H9 (cell line): ENCODE results near the gene TCF7L1. TPM values are rescaled to one million over a fixed set of nuclear protein-coding genes. Genes with fewer than 3 reads are reported as not detected.

Experiments
- DNase-seq: peaks from one replicate; pipeline ENCODE4 v3.0.0-alpha.2; 2017
- H2AFZ ChIP-seq: one replicate; pipeline ENCODE4 v1.6.1; 2013; ENCODE audit warnings: mild to moderate bottlenecking, low read length, control low read depth, moderate library complexity
- H2AK5ac ChIP-seq: 2 replicates; pipeline ENCODE4 v1.6.1; 2013; ENCODE audit warnings: low read length, control low read depth, mixed read lengths; ENCODE audit not compliant: insufficient read length
- H2BK120ac ChIP-seq: one replicate; pipeline ENCODE4 v1.6.1; 2013; ENCODE audit warnings: low read depth, mild to moderate bottlenecking, low read length, control low read depth, inconsistent platforms; ENCODE audit not compliant: poor library complexity, severe bottlenecking
- H2BK12ac ChIP-seq: 2 replicates; pipeline ENCODE4 v1.6.1; 2013; ENCODE audit warnings: low read length, control low read depth, mixed read lengths, low read depth; ENCODE audit not compliant: insufficient read length
- H2BK15ac ChIP-seq: 2 replicates; pipeline ENCODE4 v1.6.1; 2013; ENCODE audit warnings: low read depth, low read length, control low read depth
- H2BK20ac ChIP-seq: one replicate; pipeline ENCODE4 v1.6.1; 2013; ENCODE audit warnings: low read depth, mild to moderate bottlenecking, low read length, control low read depth, inconsistent platforms; ENCODE audit not compliant: poor library complexity, severe bottlenecking
- H2BK5ac ChIP-seq: 2 replicates; pipeline ENCODE4 v1.6.1; 2013; ENCODE audit warnings: low read length, control low read depth, mixed read lengths; ENCODE audit not compliant: insufficient read length
- H3K14ac ChIP-seq: 2 replicates; pipeline ENCODE4 v1.6.1; 2013; ENCODE audit warnings: low read length, control low read depth; ENCODE audit not compliant: insufficient read depth
- H3K18ac ChIP-seq: 2 replicates; pipeline ENCODE4 v1.6.1; 2013; ENCODE audit warnings: low read depth, mild to moderate bottlenecking, mixed read lengths, low read length, control low read depth; ENCODE audit not compliant: insufficient read length
- H3K23ac ChIP-seq: 2 replicates; pipeline ENCODE4 v1.6.1; 2013; ENCODE audit warnings: low read length, control low read depth, mixed read lengths, low read depth; ENCODE audit not compliant: insufficient read length
- H3K23me2 ChIP-seq: 2 replicates; pipeline ENCODE4 v1.6.1; 2013; ENCODE audit warnings: low read depth, mild to moderate bottlenecking, mixed read lengths, low read length, control low read depth; ENCODE audit not compliant: insufficient read length, poor library complexity, severe bottlenecking
- H3K27ac ChIP-seq: 2 replicates; pipeline ENCODE4 v1.5.1; 2013; ENCODE audit warnings: low read length, control low read depth, mixed read lengths, low read depth; ENCODE audit not compliant: insufficient read length
- H3K27me3 ChIP-seq: 2 replicates; pipeline ENCODE4 v1.6.1; 2013; ENCODE audit warnings: low read length, control low read depth, inconsistent platforms; ENCODE audit not compliant: insufficient read depth
- H3K4ac ChIP-seq: 2 replicates; pipeline ENCODE4 v1.6.1; 2013; ENCODE audit warnings: low read depth, mild to moderate bottlenecking, control low read depth, inconsistent platforms, low read length, moderate library complexity
- H3K4me1 ChIP-seq: 2 replicates; pipeline ENCODE4 v1.6.1; 2013; ENCODE audit warnings: low read length, control low read depth, inconsistent platforms; ENCODE audit not compliant: insufficient read depth
- H3K4me2 ChIP-seq: 2 replicates; pipeline ENCODE4 v1.6.1; 2013; ENCODE audit warnings: low read length, control low read depth, mixed read lengths; ENCODE audit not compliant: insufficient read length, insufficient read depth
- H3K56ac ChIP-seq: 2 replicates; pipeline ENCODE4 v1.6.1; 2013; ENCODE audit warnings: low read depth, mild to moderate bottlenecking, mixed read lengths, low read length, control low read depth; ENCODE audit not compliant: insufficient read length
- H3K79me1 ChIP-seq: 2 replicates; pipeline ENCODE4 v1.6.1; 2013; ENCODE audit warnings: low read depth, mild to moderate bottlenecking, moderate library complexity, low read length, control low read depth, inconsistent platforms; ENCODE audit not compliant: insufficient read depth, poor library complexity, severe bottlenecking
- H3K79me2 ChIP-seq: 2 replicates; pipeline ENCODE4 v1.6.1; 2013; ENCODE audit warnings: low read length, control low read depth, inconsistent platforms; ENCODE audit not compliant: insufficient read depth
- H3K9ac ChIP-seq: 2 replicates; pipeline ENCODE4 v1.6.1; 2013; ENCODE audit warnings: low read length, control low read depth, mixed read lengths; ENCODE audit not compliant: insufficient read length; ENCODE audit errors: extremely low read depth
- H3K9me3 ChIP-seq: one replicate; pipeline ENCODE4 v1.6.1; 2013; ENCODE audit warnings: low read depth, low read length, inconsistent platforms; ENCODE audit not compliant: control insufficient read depth
- H3T11ph ChIP-seq: one replicate; pipeline ENCODE4 v1.6.1; 2013; ENCODE audit warnings: mild to moderate bottlenecking, low read length, control low read depth, inconsistent platforms
- H4K20me1 ChIP-seq: one replicate; pipeline ENCODE4 v1.6.1; 2013; ENCODE audit not compliant: control insufficient read depth, insufficient read length, insufficient read depth
- H4K5ac ChIP-seq: 2 replicates; pipeline ENCODE4 v1.6.1; 2013; ENCODE audit warnings: low read depth, mild to moderate bottlenecking, mixed read lengths, low read length, control low read depth; ENCODE audit not compliant: insufficient read length
- H4K8ac ChIP-seq: replicated peaks from 2 replicates; pipeline ENCODE4 v1.6.1; 2013; ENCODE audit warnings: low read length, control low read depth, mixed read lengths, low read depth; ENCODE audit not compliant: insufficient read length
- H4K91ac ChIP-seq: 2 replicates; pipeline ENCODE4 v1.6.1; 2013; ENCODE audit warnings: low read depth, mild to moderate bottlenecking, moderate library complexity, mixed read lengths, low read length, control low read depth; ENCODE audit not compliant: insufficient read length
- H3K27ac Mint-ChIP-seq, 3 experiments: 2 replicates in 2 of 3; 3 replicates in 1 of 3; pipeline ENCODE4 v1.8.0; 2020 to 2021; ENCODE audit warnings: mixed read lengths in 3 of 3, mild to moderate bottlenecking in 1 of 3, moderate library complexity in 1 of 3
- H3K27me3 Mint-ChIP-seq: 2 replicates; pipeline ENCODE4 v1.8.0; 2021; ENCODE audit warnings: low read depth, mild to moderate bottlenecking, moderate library complexity, mixed read lengths
- H3K36me3 Mint-ChIP-seq, 3 experiments: 2 replicates in 2 of 3; 3 replicates in 1 of 3; pipeline ENCODE4 v1.8.0; 2020 to 2021; ENCODE audit warnings: low read depth in 3 of 3, mixed read lengths in 3 of 3; ENCODE audit not compliant: insufficient read depth in 1 of 3
- H3K4me1 Mint-ChIP-seq, 2 experiments: 2 replicates each; pipeline ENCODE4 v1.8.0; 2020; ENCODE audit warnings: mixed read lengths in 2 of 2
- H3K4me3 Mint-ChIP-seq, 2 experiments: 2 replicates in 1 of 2; 3 replicates in 1 of 2; pipeline ENCODE4 v1.8.0; 2020 to 2021; ENCODE audit warnings: mild to moderate bottlenecking in 2 of 2, mixed read lengths in 2 of 2, moderate library complexity in 1 of 2
- H3K9me3 Mint-ChIP-seq, 2 experiments: 2 replicates in 1 of 2; 3 replicates in 1 of 2; pipeline ENCODE4 v1.8.0; 2020; ENCODE audit warnings: mild to moderate bottlenecking in 2 of 2, mixed read lengths in 2 of 2, moderate library complexity in 1 of 2
- CTCF ChIP-seq: fragments of 200-600 bp; sonication (generic); conservative IDR thresholded peaks from 3 replicates; pipeline ENCODE4 v1.8.0; 2021; ENCODE audit warnings: antibody characterized with exemption, mild to moderate bottlenecking
- WGBS: extraction: QIAGEN DNeasy Blood & Tissue Kit; methylation state at CpG from one replicate; pipeline ENCODE4 v1.1.7; 2013; ENCODE audit warnings: missing lambda C conversion rate, low lambda C conversion rate, mixed read lengths; ENCODE audit not compliant: insufficient read length; ENCODE audit errors: extremely low coverage; 5-methylcytosine and 5-hydroxymethylcytosine counted together
- total RNA-seq: library from RNA; stranded (reverse); gene quantifications from 2 replicates; pipeline ENCODE4 v1.2.1, GENCODE V29; 2021

Gene TCF7L1
- total RNA-seq, 1 experiment from 2014 or later, result 112 TPM

GRCh38 chr2:85173909-85174308 is 40.7 kb downstream of the TCF7L1 start:
- no peak overlapping the region for H2BK120ac ChIP-seq
- no peak overlapping the region for H2BK12ac ChIP-seq
- Mint-ChIP-seq H3K4me3 (no peak overlapping the region), H3K9me3 (no peaks in the 10 kb centered on the region; a peak in 1 of 5 replicates), H3K36me3 (peaks cover 18 to 40% (median 19%) of the 10 kb centered on the region in 3 experiments; a peak in 6 of 7 replicates), H3K4me1 (peaks cover 73 to 83% of the 10 kb centered on the region in 2 experiments), H3K27ac (peak overlapping the region in 1 of 3 experiments; percentile 34; a peak in 1 of 7 replicates), H3K27me3 (no peaks in the 10 kb centered on the region)
- H4K8ac ChIP-seq, result no peak overlapping the region
- H3K18ac ChIP-seq, result no peak overlapping the region
- H3K14ac ChIP-seq, result no peak overlapping the region
- H3K79me1 ChIP-seq, result peaks cover 3% of the 10 kb centered on the region
- no peak overlapping the region for H2AFZ ChIP-seq
- H3K27me3 ChIP-seq, result no peaks in the 10 kb centered on the region
- no peak overlapping the region for H2BK20ac ChIP-seq
- no peak overlapping the region for H3K56ac ChIP-seq
- no peak overlapping the region for H4K91ac ChIP-seq
- no peak overlapping the region for H3K4me2 ChIP-seq
- H2AK5ac ChIP-seq, result no peak overlapping the region
- no peak for DNase-seq
- no peak overlapping the region for H3K9ac ChIP-seq
- no peak overlapping the region for H3K23ac ChIP-seq
- no peak overlapping the region for H3K27ac ChIP-seq
- WGBS, result no CpG with 5 or more reads among the region's 9 CpGs
- no peak overlapping the region for H3T11ph ChIP-seq
- no peaks in the 10 kb centered on the region for H4K20me1 ChIP-seq
- H3K9me3 ChIP-seq, result no peaks in the 10 kb centered on the region
- H4K5ac ChIP-seq, result no peak overlapping the region
- peaks cover 27% of the 10 kb centered on the region for H3K4me1 ChIP-seq
- H3K79me2 ChIP-seq, result peaks cover 29% of the 10 kb centered on the region
- no peak overlapping the region for H2BK5ac ChIP-seq
- no peak overlapping the region for H2BK15ac ChIP-seq
- H3K4ac ChIP-seq, result no peak overlapping the region
- no peaks in the 10 kb centered on the region for H3K23me2 ChIP-seq
- TF ChIP-seq CTCF, result no peak
